Measurements from ENCODE around the gene RRP15.

The RRP15 gene

GRCh38 chr1:218297867-218298266, 12.8 kb downstream of the RRP15 start:
- TF ChIP-seq SIN3A (IDR thresholded peaks at IDR 0.05; ENCODE audit: borderline replicate concordance, insufficient read depth, low read length) (no peak), POLR2AphosphoS5 (IDR thresholded peaks at IDR 0.05; ENCODE audit: low read depth, low read length) (no peak), FOXP2 (optimal IDR thresholded peaks at IDR 0.05; ENCODE audit: borderline replicate concordance, extremely low read depth, extremely low read length, insufficient read depth) (no peak), TAF1 (IDR thresholded peaks at IDR 0.05; ENCODE audit: borderline replicate concordance, insufficient read depth, low read length) (no peak), REST (IDR thresholded peaks at IDR 0.05; ENCODE audit: insufficient read depth in 1 of 2, low read depth in 2 of 2, low read length in 2 of 2) (no peak)

GRCh38 chr1:218298398-218298797, 13.3 kb downstream of the RRP15 start:
- TF ChIP-seq TAF1 (IDR thresholded peaks at IDR 0.05; ENCODE audit: borderline replicate concordance, insufficient read depth, low read length) (no peak), POLR2AphosphoS5 (IDR thresholded peaks at IDR 0.05; ENCODE audit: low read depth, low read length) (no peak), REST (IDR thresholded peaks at IDR 0.05; ENCODE audit: insufficient read depth in 1 of 2, low read depth in 2 of 2, low read length in 2 of 2) (no peak)

- TF ChIP-seq TAF1 (IDR thresholded peaks at IDR 0.05; ENCODE audit: borderline replicate concordance, insufficient read depth, low read length) (no peak), SIN3A (IDR thresholded peaks at IDR 0.05; ENCODE audit: borderline replicate concordance, insufficient read depth, low read length) (no peak), FOXP2 (optimal IDR thresholded peaks at IDR 0.05; ENCODE audit: borderline replicate concordance, extremely low read depth, extremely low read length, insufficient read depth) (no peak), POLR2AphosphoS5 (IDR thresholded peaks at IDR 0.05; ENCODE audit: low read depth, low read length) (no peak), REST (IDR thresholded peaks at IDR 0.05; ENCODE audit: insufficient read depth in 1 of 2, low read depth in 2 of 2, low read length in 2 of 2) (no peak)
Measured at GRCh38 chr1:218299416-218299815, 14.3 kb downstream of the RRP15 start.

GRCh38 chr1:218301217-218301616, 16.1 kb downstream of the RRP15 start:
- TF ChIP-seq SIN3A (IDR thresholded peaks at IDR 0.05; ENCODE audit: borderline replicate concordance, insufficient read depth, low read length) (no peak), FOXP2 (optimal IDR thresholded peaks at IDR 0.05; ENCODE audit: borderline replicate concordance, extremely low read depth, extremely low read length, insufficient read depth) (no peak), POLR2AphosphoS5 (IDR thresholded peaks at IDR 0.05; ENCODE audit: low read depth, low read length) (no peak), REST (IDR thresholded peaks at IDR 0.05; ENCODE audit: insufficient read depth in 1 of 2, low read depth in 2 of 2, low read length in 2 of 2) (no peak), TAF1 (IDR thresholded peaks at IDR 0.05; ENCODE audit: borderline replicate concordance, insufficient read depth, low read length) (no peak)

GRCh38 chr1:218302155-218302554, 17.1 kb downstream of the RRP15 start:
- TF ChIP-seq REST (IDR thresholded peaks at IDR 0.05; ENCODE audit: insufficient read depth in 1 of 2, low read depth in 2 of 2, low read length in 2 of 2) (no peak), TAF1 (IDR thresholded peaks at IDR 0.05; ENCODE audit: borderline replicate concordance, insufficient read depth, low read length) (no peak), SIN3A (IDR thresholded peaks at IDR 0.05; ENCODE audit: borderline replicate concordance, insufficient read depth, low read length) (no peak), FOXP2 (optimal IDR thresholded peaks at IDR 0.05; ENCODE audit: borderline replicate concordance, extremely low read depth, extremely low read length, insufficient read depth) (no peak), POLR2AphosphoS5 (IDR thresholded peaks at IDR 0.05; ENCODE audit: low read depth, low read length) (no peak)

Measured in PFSK-1 (cell line).